ENCODE measurements around the gene ARMC3. TPM values are rescaled to one million over a fixed set of nuclear protein-coding genes. Genes with fewer than 3 reads are reported as not detected.
A peak's percentile ranks its signal among the peaks of the same experiment; 100 is the strongest.

ARMC3 gene
- total RNA-seq, 1 experiment from 2014 or later = 0.09 TPM

- Histone ChIP-seq H2AFZ (ENCODE audit: low read length) (no peak overlapping the region), H3K4me1 (ENCODE audit: insufficient read depth, low read length) (no peaks in the 10 kb centered on the region), H4K20me1 (ENCODE audit: control insufficient read depth, insufficient read depth, insufficient read length) (no peaks in the 10 kb centered on the region), H3K9me3 (ENCODE audit: control insufficient read depth, low read depth, low read length) (no peaks in the 10 kb centered on the region), H2BK5ac (ENCODE audit: insufficient read length, low read length) (no peak overlapping the region), H2AK5ac (ENCODE audit: insufficient read length, low read length) (no peak overlapping the region), H3K79me2 (ENCODE audit: insufficient read depth, low read length) (no peaks in the 10 kb centered on the region), H3K27ac (ENCODE audit: insufficient read length, low read depth, low read length) (no peak overlapping the region), H3K9ac (ENCODE audit: extremely low read depth, insufficient read length, low read length) (no peak overlapping the region), H2BK12ac (ENCODE audit: insufficient read length, low read depth, low read length) (no peak overlapping the region), H2BK20ac (ENCODE audit: low read depth, low read length, poor library complexity, severe bottlenecking) (no peak overlapping the region), H3K4me2 (ENCODE audit: insufficient read depth, insufficient read length, low read length) (no peak overlapping the region), H3K4ac (ENCODE audit: low read depth, low read length) (no peak overlapping the region), H4K91ac (ENCODE audit: insufficient read length, low read depth, low read length) (no peak overlapping the region), H2BK120ac (ENCODE audit: low read depth, low read length, poor library complexity, severe bottlenecking) (no peak overlapping the region), H4K8ac (replicated peaks; ENCODE audit: insufficient read length, low read depth, low read length) (no peak overlapping the region), H3K79me1 (ENCODE audit: insufficient read depth, low read depth, low read length, poor library complexity, severe bottlenecking) (no peaks in the 10 kb centered on the region), H3K56ac (ENCODE audit: insufficient read length, low read depth, low read length) (no peak overlapping the region), H3K27me3 (ENCODE audit: insufficient read depth, low read length) (no peaks in the 10 kb centered on the region), H3K14ac (ENCODE audit: insufficient read depth, low read length) (no peak overlapping the region), H4K5ac (ENCODE audit: insufficient read length, low read depth, low read length) (no peak overlapping the region), H3K23ac (ENCODE audit: insufficient read length, low read depth, low read length) (no peak overlapping the region), H2BK15ac (ENCODE audit: low read depth, low read length) (no peak overlapping the region), H3K18ac (ENCODE audit: insufficient read length, low read depth, low read length) (no peak overlapping the region), H3K23me2 (ENCODE audit: insufficient read length, low read depth, low read length, poor library complexity, severe bottlenecking) (no peaks in the 10 kb centered on the region), H3T11ph (ENCODE audit: low read length) (no peak overlapping the region)
- DNase-seq = no peak
- Mint-ChIP-seq H3K27ac (peak overlapping the region in 1 of 3 experiments; percentile 28; a peak in 1 of 7 replicates), H3K36me3 (ENCODE audit: insufficient read depth in 1 of 3, low read depth in 3 of 3) (no peaks in the 10 kb centered on the region; a peak in 1 of 7 replicates), H3K4me3 (no peak overlapping the region), H3K9me3 (no peaks in the 10 kb centered on the region; a peak in 2 of 5 replicates), H3K27me3 (ENCODE audit: low read depth) (peaks cover 11% of the 10 kb centered on the region), H3K4me1 (peaks cover 7 to 9% of the 10 kb centered on the region in 2 experiments)
- TF ChIP-seq, protein P1, sequence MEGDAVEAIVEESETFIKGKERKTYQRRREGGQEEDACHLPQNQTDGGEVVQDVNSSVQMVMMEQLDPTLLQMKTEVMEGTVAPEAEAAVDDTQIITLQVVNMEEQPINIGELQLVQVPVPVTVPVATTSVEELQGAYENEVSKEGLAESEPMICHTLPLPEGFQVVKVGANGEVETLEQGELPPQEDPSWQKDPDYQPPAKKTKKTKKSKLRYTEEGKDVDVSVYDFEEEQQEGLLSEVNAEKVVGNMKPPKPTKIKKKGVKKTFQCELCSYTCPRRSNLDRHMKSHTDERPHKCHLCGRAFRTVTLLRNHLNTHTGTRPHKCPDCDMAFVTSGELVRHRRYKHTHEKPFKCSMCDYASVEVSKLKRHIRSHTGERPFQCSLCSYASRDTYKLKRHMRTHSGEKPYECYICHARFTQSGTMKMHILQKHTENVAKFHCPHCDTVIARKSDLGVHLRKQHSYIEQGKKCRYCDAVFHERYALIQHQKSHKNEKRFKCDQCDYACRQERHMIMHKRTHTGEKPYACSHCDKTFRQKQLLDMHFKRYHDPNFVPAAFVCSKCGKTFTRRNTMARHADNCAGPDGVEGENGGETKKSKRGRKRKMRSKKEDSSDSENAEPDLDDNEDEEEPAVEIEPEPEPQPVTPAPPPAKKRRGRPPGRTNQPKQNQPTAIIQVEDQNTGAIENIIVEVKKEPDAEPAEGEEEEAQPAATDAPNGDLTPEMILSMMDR (conservative IDR thresholded peaks at IDR 0.05) = no peak
- no CpG with 5 or more reads among the region's 12 CpGs for WGBS (ENCODE audit: extremely low coverage, insufficient read length, low lambda C conversion rate)
Measured at GRCh38 chr10:23005150-23005549, 77.3 kb downstream of the ARMC3 start.

Measured in H9 (cell line).